Astrocyte (in vitro differentiated cells and primary cell): ENCODE measurements around the gene ZNF622. TPM values are rescaled to one million over a fixed set of nuclear protein-coding genes. Genes with fewer than 3 reads are reported as not detected.

Experiments used
- DNase-seq: peaks from one replicate; pipeline ENCODE4 v3.0.0-alpha.2; 2010; ENCODE audit warnings: low read depth
- FAIRE-seq: peaks from 2 replicates; lab custom pipeline; 2011; peaks lifted over from hg19 to GRCh38; lab: Jason Lieb, UNC
- H2AFZ ChIP-seq: 2 replicates; pipeline ENCODE4 v1.6.0; 2012; ENCODE audit warnings: low read depth, low read length, inconsistent platforms
- H3K27ac ChIP-seq: 2 replicates; pipeline ENCODE4 v1.5.1; 2011; ENCODE audit warnings: low read depth, low read length, inconsistent platforms
- H3K27me3 ChIP-seq: 2 replicates; pipeline ENCODE4 v1.6.0; 2011; ENCODE audit warnings: low read length, inconsistent platforms; ENCODE audit not compliant: insufficient read depth
- H3K36me3 ChIP-seq: 2 replicates; pipeline ENCODE4 v1.5.1; 2011; ENCODE audit warnings: low read length, inconsistent platforms; ENCODE audit not compliant: insufficient read depth
- H3K4me1 ChIP-seq: 2 replicates; pipeline ENCODE4 v1.5.1; 2011; ENCODE audit warnings: low read length, inconsistent platforms; ENCODE audit not compliant: insufficient read depth
- H3K4me2 ChIP-seq: 2 replicates; pipeline ENCODE4 v1.6.0; 2012; ENCODE audit warnings: low read length, inconsistent platforms
- H3K4me3 ChIP-seq: 2 replicates; pipeline ENCODE4 v1.5.1; 2011; ENCODE audit warnings: low read depth, mild to moderate bottlenecking, low read length, inconsistent platforms; ENCODE audit not compliant: insufficient read depth
- H3K79me2 ChIP-seq: 2 replicates; pipeline ENCODE4 v1.6.0; 2012; ENCODE audit warnings: mild to moderate bottlenecking, low read length, inconsistent platforms; ENCODE audit not compliant: insufficient read depth
- H3K9ac ChIP-seq: 2 replicates; pipeline ENCODE4 v1.6.0; 2012; ENCODE audit warnings: mild to moderate bottlenecking, low read length, inconsistent platforms
- H3K9me3 ChIP-seq: 2 replicates; pipeline ENCODE4 v1.5.1; 2012; ENCODE audit warnings: low read depth, mild to moderate bottlenecking, low read length, inconsistent platforms; ENCODE audit not compliant: insufficient read depth
- H4K20me1 ChIP-seq: 2 replicates; pipeline ENCODE4 v1.6.0; 2012; ENCODE audit warnings: low read length, inconsistent platforms; ENCODE audit not compliant: insufficient read depth
- H3K27ac Mint-ChIP-seq: one replicate; pipeline ENCODE4 v1.8.0; 2021; ENCODE audit warnings: mild to moderate bottlenecking, mixed read lengths; ENCODE audit not compliant: unreplicated experiment
- H3K27me3 Mint-ChIP-seq: one replicate; pipeline ENCODE4 v1.8.0; 2021; ENCODE audit warnings: low read depth, mixed read lengths; ENCODE audit not compliant: unreplicated experiment
- H3K36me3 Mint-ChIP-seq: one replicate; pipeline ENCODE4 v1.8.0; 2021; ENCODE audit warnings: low read depth, mixed read lengths; ENCODE audit not compliant: unreplicated experiment
- H3K4me1 Mint-ChIP-seq: one replicate; pipeline ENCODE4 v1.8.0; 2021; ENCODE audit warnings: low read depth, mixed read lengths; ENCODE audit not compliant: unreplicated experiment
- H3K4me3 Mint-ChIP-seq: one replicate; pipeline ENCODE4 v1.8.0; 2021; ENCODE audit warnings: mild to moderate bottlenecking, moderate library complexity, mixed read lengths; ENCODE audit not compliant: unreplicated experiment
- H3K9me3 Mint-ChIP-seq: one replicate; pipeline ENCODE4 v1.8.0; 2021; ENCODE audit warnings: mild to moderate bottlenecking, mixed read lengths; ENCODE audit not compliant: unreplicated experiment
- CTCF ChIP-seq: IDR thresholded peaks from 2 replicates; pipeline ENCODE4 v1.5.1; 2011; ENCODE audit warnings: low read depth, mild to moderate bottlenecking, inconsistent platforms, low read length, moderate library complexity; ENCODE audit not compliant: insufficient read depth
- EZH2 ChIP-seq: IDR thresholded peaks from 2 replicates; pipeline ENCODE4 v1.6.1; 2012; ENCODE audit warnings: mild to moderate bottlenecking, low read length, inconsistent platforms; ENCODE audit not compliant: insufficient read depth
- total RNA-seq: library from RNA; stranded (reverse); gene quantifications from 2 replicates; pipeline ENCODE4 v1.2.1, GENCODE V29; 2021

The ZNF622 gene
- total RNA-seq, 1 donor from 2014 or later, result 56.4 TPM

DNA sequence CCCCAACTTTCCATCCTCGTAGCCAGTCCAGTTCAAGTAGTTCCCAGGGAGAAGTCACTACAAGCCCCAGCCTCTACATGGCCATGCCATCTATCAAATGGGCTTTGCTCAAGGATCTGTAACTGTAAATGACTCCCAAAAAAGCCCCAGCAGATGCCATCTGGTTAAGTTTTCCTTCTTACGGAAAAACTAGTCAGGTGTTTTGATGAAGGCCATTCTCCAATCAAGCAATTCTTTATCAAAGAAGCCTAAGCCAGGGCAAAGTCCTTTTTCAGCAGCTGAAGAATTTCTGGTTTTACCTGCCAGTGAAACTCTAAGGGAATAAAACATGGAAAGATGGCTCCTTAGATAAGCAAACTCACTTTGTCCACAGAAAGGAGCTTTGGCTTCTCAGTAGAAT is 21.9 kb upstream of the ZNF622 start:
- Mint-ChIP-seq H3K36me3 (no peaks in the 10 kb centered on the region), H3K27ac (no peak overlapping the region), H3K9me3 (no peaks in the 10 kb centered on the region), H3K4me3 (no peak overlapping the region), H3K27me3 (peaks cover 7% of the 10 kb centered on the region), H3K4me1 (no peaks in the 10 kb centered on the region)
- Histone ChIP-seq H3K27me3 (peaks cover 4% of the 10 kb centered on the region), H3K4me2 (no peak overlapping the region), H3K79me2 (no peaks in the 10 kb centered on the region), H3K4me3 (no peak overlapping the region), H3K27ac (no peak overlapping the region), H3K4me1 (no peaks in the 10 kb centered on the region), H3K36me3 (no peaks in the 10 kb centered on the region), H4K20me1 (no peaks in the 10 kb centered on the region), H2AFZ (no peak overlapping the region), H3K9ac (no peak overlapping the region), H3K9me3 (no peaks in the 10 kb centered on the region)
- FAIRE-seq (no peak), DNase-seq (no peak)
- TF ChIP-seq CTCF (no peak), EZH2 (no peak)

GRCh38 chr5:16486711-16487111 is 21.1 kb upstream of the ZNF622 start:
- FAIRE-seq (no peak), DNase-seq (no peak)
- Histone ChIP-seq H3K27me3 (peaks cover 4% of the 10 kb centered on the region), H2AFZ (no peak overlapping the region), H3K79me2 (no peaks in the 10 kb centered on the region), H3K36me3 (no peaks in the 10 kb centered on the region), H3K27ac (no peak overlapping the region), H3K4me3 (no peak overlapping the region), H3K4me1 (no peaks in the 10 kb centered on the region), H3K9me3 (no peaks in the 10 kb centered on the region), H3K9ac (no peak overlapping the region), H4K20me1 (no peaks in the 10 kb centered on the region), H3K4me2 (no peak overlapping the region)
- H3K9me3 Mint-ChIP-seq, result no peaks in the 10 kb centered on the region
- H3K27me3 Mint-ChIP-seq, result peaks cover 7% of the 10 kb centered on the region
- no peak overlapping the region for H3K27ac Mint-ChIP-seq
- H3K4me3 Mint-ChIP-seq, result no peak overlapping the region
- H3K4me1 Mint-ChIP-seq, result no peaks in the 10 kb centered on the region
- TF ChIP-seq EZH2 (no peak), CTCF (no peak)
- no peaks in the 10 kb centered on the region for H3K36me3 Mint-ChIP-seq

GRCh38 chr5:16485656-16486055 is 20.1 kb upstream of the ZNF622 start:
- Histone ChIP-seq H3K9ac (no peak overlapping the region), H2AFZ (no peak overlapping the region), H3K36me3 (no peaks in the 10 kb centered on the region), H3K27ac (no peak overlapping the region), H3K4me1 (no peaks in the 10 kb centered on the region), H3K4me3 (no peak overlapping the region), H4K20me1 (no peaks in the 10 kb centered on the region), H3K9me3 (no peaks in the 10 kb centered on the region), H3K27me3 (peaks cover 4% of the 10 kb centered on the region), H3K79me2 (no peaks in the 10 kb centered on the region), H3K4me2 (no peak overlapping the region)
- Mint-ChIP-seq H3K27me3 (peaks cover 7% of the 10 kb centered on the region), H3K27ac (no peak overlapping the region), H3K4me1 (peaks cover 4% of the 10 kb centered on the region), H3K4me3 (no peak overlapping the region), H3K36me3 (no peaks in the 10 kb centered on the region), H3K9me3 (no peaks in the 10 kb centered on the region)
- DNase-seq (no peak), FAIRE-seq (no peak)
- TF ChIP-seq CTCF (no peak), EZH2 (no peak)
